GM12801 (cell line): ENCODE data around the gene PCBD2.

Experiments used
- CTCF ChIP-seq: IDR thresholded peaks from one replicate; pipeline ENCODE4 v1.5.1; 2011; ENCODE audit warnings: control low read depth; ENCODE audit not compliant: insufficient read length; ENCODE audit errors: extremely low read depth

Gene PCBD2

GRCh38 chr5:134938030-134938429 is 33.1 kb downstream of the PCBD2 start:
- no peak for TF ChIP-seq CTCF

- no peak for TF ChIP-seq CTCF
These were observed 34.6 kb downstream of the PCBD2 start for GRCh38 chr5:134939500-134939899.

- TF ChIP-seq CTCF = no peak
These were observed 38.6 kb downstream of the PCBD2 start for GRCh38 chr5:134943547-134943946.

GRCh38 chr5:134944630-134945029 is 39.7 kb downstream of the PCBD2 start:
- no peak for TF ChIP-seq CTCF

- TF ChIP-seq CTCF = no peak
These were observed 40.1 kb downstream of the PCBD2 start for GRCh38 chr5:134945041-134945440.

GRCh38 chr5:134948911-134949310 is 44.0 kb downstream of the PCBD2 start:
- no peak for TF ChIP-seq CTCF

- no peak for TF ChIP-seq CTCF
These were observed 44.4 kb downstream of the PCBD2 start for GRCh38 chr5:134949316-134949715.

- TF ChIP-seq CTCF = no peak
These were observed 53.1 kb downstream of the PCBD2 start for GRCh38 chr5:134957920-134958608.
